ENCODE data around the gene ANKRD62.
"Not testable (repeated sequence)": the region's sequence is repeated elsewhere in the genome, so short reads cannot be mapped to it uniquely, and the experiment has no call there.

ANKRD62 gene

GRCh38 chr18:12066910-12067511 is 26.6 kb upstream of the ANKRD62 start:
- no peak for DNase-seq

DNA sequence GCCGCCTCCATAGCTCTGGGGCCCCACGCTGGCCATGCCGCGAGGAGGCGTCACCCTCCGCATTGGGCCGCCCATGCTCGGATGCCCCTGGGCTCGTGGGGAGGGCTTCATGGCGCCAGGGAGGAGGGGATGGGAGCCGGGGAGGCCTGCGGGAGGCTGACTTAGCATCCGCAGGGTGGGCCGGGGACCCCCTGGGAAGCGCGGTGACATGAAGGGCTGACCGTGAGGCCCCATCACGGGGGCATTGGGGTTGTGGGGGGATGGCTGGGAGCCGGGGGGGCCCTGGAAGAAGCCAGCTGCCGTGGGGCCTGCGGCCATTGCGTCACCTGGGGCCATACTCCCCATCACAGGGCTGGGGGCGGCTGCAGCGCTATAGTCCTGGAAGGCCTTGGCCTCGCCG is 26.0 kb upstream of the ANKRD62 start:
- DNase-seq: no peak

DNA sequence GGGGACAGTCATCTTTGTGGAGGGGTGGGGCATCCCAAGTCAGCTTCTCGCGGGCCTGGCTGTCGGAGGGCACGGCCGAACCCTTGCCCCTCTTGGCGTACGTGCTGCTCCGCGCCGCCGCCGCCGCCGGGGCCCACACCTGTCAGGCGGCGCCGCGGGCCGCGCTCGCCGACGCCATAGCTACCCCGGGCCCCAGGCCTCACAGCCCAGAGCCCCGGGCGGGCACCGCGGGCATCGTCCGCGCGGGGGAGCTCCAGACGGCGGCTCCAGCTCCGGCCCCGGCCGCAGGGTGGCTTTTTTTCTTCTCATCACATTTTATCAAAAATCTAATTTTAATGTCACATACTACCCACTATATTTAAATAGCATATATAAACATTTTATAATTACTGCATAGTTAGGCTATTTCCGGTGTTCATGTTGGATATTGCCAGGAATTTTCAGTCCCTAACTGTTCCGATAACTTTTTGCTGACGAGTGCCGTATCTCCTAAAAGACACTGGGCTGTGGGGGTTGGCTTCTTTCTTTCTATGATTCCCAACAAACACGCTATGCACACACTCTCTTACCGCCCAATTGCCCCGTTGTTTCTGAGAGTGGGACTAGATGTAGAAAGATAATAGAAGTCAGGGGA is 25.2 kb upstream of the ANKRD62 start:
- DNase-seq: not testable (repeated sequence)

GRCh38 chr18:12068950-12069320 is 24.7 kb upstream of the ANKRD62 start:
- DNase-seq: no peak

DNA sequence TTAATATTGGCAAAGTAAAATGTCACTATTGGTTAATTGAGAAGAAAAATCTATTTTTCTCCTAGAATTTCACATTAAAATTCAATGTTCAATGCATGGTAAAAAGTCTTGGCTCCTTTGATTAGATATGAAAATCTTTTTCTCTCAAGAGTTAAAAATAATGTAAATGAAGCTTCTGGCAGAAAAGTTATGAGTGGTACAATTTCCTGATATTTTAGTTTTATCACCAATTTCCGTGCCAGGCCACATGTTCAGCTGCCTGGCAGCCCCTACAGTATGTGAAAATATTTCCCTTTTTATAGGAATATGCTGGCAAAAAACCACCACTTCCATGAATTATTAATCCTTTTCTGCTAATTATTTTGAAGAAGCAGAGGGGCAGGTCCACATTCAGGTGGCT is 22.6 kb upstream of the ANKRD62 start:
- not testable (repeated sequence) for DNase-seq

- no peak for DNase-seq
Observed at GRCh38 chr18:12072996-12073395, 20.6 kb upstream of the ANKRD62 start.

DNA sequence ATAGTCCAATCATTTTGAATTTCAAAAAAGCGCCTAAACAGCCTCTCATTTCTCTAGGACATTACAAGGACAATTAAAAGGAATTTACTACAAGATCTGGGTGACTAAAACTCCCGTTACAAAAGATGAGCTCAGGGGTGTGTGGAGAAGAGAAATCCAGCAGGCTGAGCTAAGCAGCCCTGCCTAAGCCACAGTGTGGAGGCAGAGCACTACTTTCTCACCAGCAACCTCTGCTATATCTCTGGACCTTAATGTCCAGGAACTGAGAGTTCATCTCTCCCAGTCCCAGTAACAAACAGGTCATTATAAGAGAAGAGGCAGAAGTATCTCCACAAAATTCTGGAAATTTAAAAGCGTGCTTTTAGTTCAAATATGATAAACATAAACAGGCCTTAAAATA is 18.9 kb upstream of the ANKRD62 start:
- DNase-seq: no peak

DNA sequence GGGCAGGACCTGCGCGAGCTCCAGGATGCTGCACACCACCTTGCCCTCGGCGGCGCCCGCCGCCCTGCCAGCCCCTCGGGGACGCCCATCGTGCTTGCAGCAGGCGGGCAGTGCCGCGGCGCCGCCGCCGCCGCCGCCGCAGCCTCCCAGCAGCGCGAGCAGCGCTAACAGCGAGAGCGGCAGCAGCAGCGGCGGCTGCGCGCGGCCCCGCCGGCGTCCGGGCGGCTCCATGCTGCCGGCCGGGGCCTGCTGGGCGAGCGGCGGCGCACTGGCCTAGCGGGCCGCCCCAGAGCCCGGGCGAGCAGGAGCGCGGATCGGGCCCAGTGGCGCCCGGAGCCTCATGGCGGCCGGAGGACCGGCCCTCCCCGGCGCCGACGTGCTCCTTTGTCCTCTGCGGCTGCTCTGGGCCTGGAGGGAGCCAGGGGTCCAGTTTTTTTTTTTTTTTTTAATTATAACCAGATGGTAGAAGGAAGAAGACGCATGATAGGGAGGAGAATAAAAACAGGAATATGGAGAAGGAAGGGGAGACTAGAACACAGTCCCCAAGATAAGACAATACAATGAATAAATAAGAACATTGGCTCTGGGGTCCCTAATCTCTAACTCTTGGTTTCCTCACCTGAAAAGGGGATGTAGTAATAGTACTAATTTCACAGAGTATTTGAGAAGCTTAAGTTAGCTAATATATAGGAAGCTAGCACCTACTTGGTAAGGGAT is 17.1 kb upstream of the ANKRD62 start:
- DNase-seq: no peak

GRCh38 chr18:12077994-12078393 is 15.6 kb upstream of the ANKRD62 start:
- DNase-seq: not testable (repeated sequence)

DNA sequence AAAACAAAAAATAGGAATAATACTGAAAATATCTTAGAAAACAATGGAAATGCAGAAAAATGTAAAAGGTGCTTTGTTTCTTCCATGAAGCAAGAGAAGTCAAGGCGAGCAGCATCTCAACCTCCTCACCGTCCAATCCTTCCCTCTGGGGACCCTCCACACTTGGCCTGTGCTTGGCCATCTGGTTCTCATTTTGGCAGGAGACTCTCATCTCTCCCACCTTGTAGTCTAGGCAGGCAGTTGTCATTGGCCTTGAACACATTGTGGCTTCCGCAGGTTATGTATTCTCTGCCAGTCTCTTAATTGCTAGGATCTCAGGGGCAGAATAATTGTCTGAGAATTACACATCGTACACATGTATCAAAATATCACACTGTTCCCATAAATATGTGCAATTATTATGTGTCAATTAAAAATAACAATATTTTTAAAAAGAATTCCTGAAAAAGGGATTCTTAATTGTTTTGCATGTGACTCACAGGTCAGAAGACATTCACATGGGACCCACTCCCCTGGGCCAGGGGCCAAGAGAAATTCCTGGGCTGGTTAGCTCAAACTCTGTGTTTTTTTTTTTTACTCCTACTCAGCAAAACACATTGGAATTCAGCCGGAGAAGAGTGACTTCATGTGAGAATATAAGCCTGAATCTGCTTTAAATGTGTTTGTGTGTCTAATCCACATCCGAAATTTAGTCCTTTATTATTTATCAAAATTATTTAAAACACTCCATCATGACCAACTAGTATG is 14.0 kb upstream of the ANKRD62 start:
- DNase-seq: no peak

GRCh38 chr18:12085136-12085535 is 8.5 kb upstream of the ANKRD62 start:
- DNase-seq: no peak

GRCh38 chr18:12085786-12086185 is 7.9 kb upstream of the ANKRD62 start:
- DNase-seq: no peak

DNA sequence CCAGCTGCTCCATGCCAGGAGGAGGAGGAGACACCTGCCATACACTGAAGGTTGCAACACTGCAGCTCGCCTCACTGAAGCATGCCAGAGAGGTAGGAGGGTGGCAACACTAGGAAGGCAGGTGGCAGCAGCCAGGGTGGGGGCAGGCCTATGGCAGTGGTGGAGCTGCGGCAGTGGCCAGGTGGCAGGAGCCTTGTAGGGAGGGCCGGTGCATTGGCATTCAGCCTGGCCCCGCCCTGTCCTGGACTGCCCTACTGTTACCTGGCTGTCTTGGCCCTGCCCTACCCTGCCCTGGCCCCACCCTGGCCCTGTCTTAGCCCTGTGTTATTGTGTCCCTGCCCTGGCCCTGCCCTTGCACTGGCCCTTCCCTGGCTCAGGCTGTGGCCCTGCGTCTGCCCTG is 7.4 kb upstream of the ANKRD62 start:
- no peak for DNase-seq

DNA sequence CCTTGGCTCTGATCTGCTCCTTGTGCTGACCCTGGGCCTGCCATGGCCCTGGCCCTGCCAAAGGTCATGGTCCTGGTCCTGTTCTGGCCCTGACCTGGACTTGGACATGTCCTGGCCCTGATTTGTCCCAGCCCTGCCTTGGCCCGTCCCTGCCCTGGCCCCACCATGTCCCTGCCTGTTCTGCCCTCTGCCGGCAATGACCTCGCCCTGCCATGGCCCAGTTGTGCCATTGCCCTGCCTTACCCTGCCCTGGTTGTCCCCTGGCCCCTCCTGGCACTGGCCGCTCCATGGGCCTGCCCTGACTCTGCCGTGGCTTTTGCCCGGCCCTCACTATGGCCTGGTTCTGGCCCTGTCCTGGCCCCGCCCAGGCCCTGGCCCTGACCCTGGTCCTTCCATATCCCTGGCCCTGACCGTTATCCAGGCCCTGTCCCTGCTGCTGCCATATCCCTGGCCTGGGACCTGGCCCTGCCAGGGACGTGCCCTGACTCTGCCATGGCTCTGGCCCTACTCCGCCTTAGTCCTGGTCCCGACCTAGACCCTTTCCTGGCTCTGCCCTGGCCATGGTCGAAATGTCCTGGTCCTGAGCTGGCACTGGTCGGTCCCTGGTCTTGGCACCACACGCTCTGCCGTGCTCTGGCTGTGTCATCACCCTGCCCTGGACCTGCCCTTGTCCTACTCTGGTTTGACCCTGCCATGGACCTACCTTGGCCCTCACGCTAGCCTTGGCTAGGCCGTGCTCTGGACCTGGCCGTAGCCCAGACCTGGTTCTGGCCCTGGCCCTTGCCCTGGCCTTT is 6.8 kb upstream of the ANKRD62 start:
- no peak for DNase-seq

GRCh38 chr18:12087471-12088025 is 6.1 kb upstream of the ANKRD62 start:
- DNase-seq: no peak

- no peak for DNase-seq
Observed at GRCh38 chr18:12088096-12088495, 5.5 kb upstream of the ANKRD62 start.

GRCh38 chr18:12088731-12089375 is 4.8 kb upstream of the ANKRD62 start:
- DNase-seq: no peak

DNA sequence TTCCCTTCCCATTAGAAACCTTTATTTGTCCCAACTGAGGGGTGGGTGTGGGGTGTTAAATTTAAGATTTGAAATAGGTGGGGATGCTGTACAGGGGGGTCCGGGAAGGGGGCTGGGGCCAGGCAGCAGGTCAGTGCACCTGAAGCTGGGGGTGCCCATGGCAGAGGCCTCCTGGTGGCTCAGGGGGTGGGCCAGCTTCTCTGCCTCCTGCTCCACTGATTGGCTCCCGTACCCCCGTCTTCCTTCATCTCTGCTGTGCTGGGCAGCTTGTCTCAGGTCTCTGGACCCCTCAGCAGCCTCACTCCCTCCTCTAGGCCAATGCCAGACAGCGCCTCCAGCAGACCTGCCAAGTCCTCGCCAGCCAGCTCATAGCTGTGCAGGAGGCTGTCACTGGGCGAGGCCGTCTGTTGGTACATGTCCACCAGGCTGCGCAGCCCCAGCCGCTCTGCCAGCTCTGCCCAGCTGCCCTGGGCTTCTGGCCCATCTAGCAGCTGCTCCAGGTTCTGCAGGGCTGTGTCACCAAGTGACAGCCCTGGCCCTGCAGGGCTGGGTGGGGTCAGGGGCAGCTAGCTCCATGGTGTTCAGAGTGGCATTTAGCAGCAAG is 2.0 kb upstream of the ANKRD62 start:
- DNase-seq: no peak

GRCh38 chr18:12092398-12093229 is 1.0 kb upstream of the ANKRD62 start:
- DNase-seq: no peak

DNA sequence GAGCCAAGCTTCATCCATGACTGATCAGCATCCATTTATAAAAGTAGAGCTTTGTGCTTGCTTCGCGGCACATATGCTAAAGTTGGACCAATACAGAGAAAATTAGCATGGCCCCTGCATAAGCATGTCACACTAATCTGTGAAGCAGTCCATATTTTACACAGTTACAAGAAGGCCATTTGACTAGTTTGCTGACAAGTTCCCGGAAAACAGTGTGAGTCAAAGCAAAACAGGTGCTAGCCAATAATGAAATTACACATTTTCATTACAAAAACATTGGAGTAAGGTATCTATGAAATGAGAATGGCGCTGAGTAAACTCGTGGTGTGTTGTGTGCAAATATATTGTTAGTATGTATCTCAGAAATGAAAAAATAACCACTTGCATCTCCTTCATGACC is 4.7 kb downstream of the ANKRD62 start:
- DNase-seq: no peak

GRCh38 chr18:12099160-12099559 is 5.5 kb downstream of the ANKRD62 start:
- DNase-seq: no peak

All from activated CD4-positive, CD25-positive, alpha-beta regulatory T cell treated with anti-CD3 and anti-CD28 coated beads, Interleukin-2, amount 50 U/mL, for 72 hours (primary cell).